H9 (cell line): ENCODE measurements around the gene PSMB9. TPM values are rescaled to one million over a fixed set of nuclear protein-coding genes. Genes with fewer than 3 reads are reported as not detected.

Experiments used
- DNase-seq: peaks from one replicate; pipeline ENCODE4 v3.0.0-alpha.2; 2017
- H2AFZ ChIP-seq: one replicate; pipeline ENCODE4 v1.6.1; 2013; ENCODE audit warnings: mild to moderate bottlenecking, low read length, control low read depth, moderate library complexity
- H2AK5ac ChIP-seq: 2 replicates; pipeline ENCODE4 v1.6.1; 2013; ENCODE audit warnings: low read length, control low read depth, mixed read lengths; ENCODE audit not compliant: insufficient read length
- H2BK120ac ChIP-seq: one replicate; pipeline ENCODE4 v1.6.1; 2013; ENCODE audit warnings: low read depth, mild to moderate bottlenecking, low read length, control low read depth, inconsistent platforms; ENCODE audit not compliant: poor library complexity, severe bottlenecking
- H2BK12ac ChIP-seq: 2 replicates; pipeline ENCODE4 v1.6.1; 2013; ENCODE audit warnings: low read length, control low read depth, mixed read lengths, low read depth; ENCODE audit not compliant: insufficient read length
- H2BK15ac ChIP-seq: 2 replicates; pipeline ENCODE4 v1.6.1; 2013; ENCODE audit warnings: low read depth, low read length, control low read depth
- H2BK20ac ChIP-seq: one replicate; pipeline ENCODE4 v1.6.1; 2013; ENCODE audit warnings: low read depth, mild to moderate bottlenecking, low read length, control low read depth, inconsistent platforms; ENCODE audit not compliant: poor library complexity, severe bottlenecking
- H2BK5ac ChIP-seq: 2 replicates; pipeline ENCODE4 v1.6.1; 2013; ENCODE audit warnings: low read length, control low read depth, mixed read lengths; ENCODE audit not compliant: insufficient read length
- H3K14ac ChIP-seq: 2 replicates; pipeline ENCODE4 v1.6.1; 2013; ENCODE audit warnings: low read length, control low read depth; ENCODE audit not compliant: insufficient read depth
- H3K18ac ChIP-seq: 2 replicates; pipeline ENCODE4 v1.6.1; 2013; ENCODE audit warnings: low read depth, mild to moderate bottlenecking, mixed read lengths, low read length, control low read depth; ENCODE audit not compliant: insufficient read length
- H3K23ac ChIP-seq: 2 replicates; pipeline ENCODE4 v1.6.1; 2013; ENCODE audit warnings: low read length, control low read depth, mixed read lengths, low read depth; ENCODE audit not compliant: insufficient read length
- H3K23me2 ChIP-seq: 2 replicates; pipeline ENCODE4 v1.6.1; 2013; ENCODE audit warnings: low read depth, mild to moderate bottlenecking, mixed read lengths, low read length, control low read depth; ENCODE audit not compliant: insufficient read length, poor library complexity, severe bottlenecking
- H3K27ac ChIP-seq: 2 replicates; pipeline ENCODE4 v1.5.1; 2013; ENCODE audit warnings: low read length, control low read depth, mixed read lengths, low read depth; ENCODE audit not compliant: insufficient read length
- H3K27me3 ChIP-seq: 2 replicates; pipeline ENCODE4 v1.6.1; 2013; ENCODE audit warnings: low read length, control low read depth, inconsistent platforms; ENCODE audit not compliant: insufficient read depth
- H3K4ac ChIP-seq: 2 replicates; pipeline ENCODE4 v1.6.1; 2013; ENCODE audit warnings: low read depth, mild to moderate bottlenecking, control low read depth, inconsistent platforms, low read length, moderate library complexity
- H3K4me1 ChIP-seq: 2 replicates; pipeline ENCODE4 v1.6.1; 2013; ENCODE audit warnings: low read length, control low read depth, inconsistent platforms; ENCODE audit not compliant: insufficient read depth
- H3K4me2 ChIP-seq: 2 replicates; pipeline ENCODE4 v1.6.1; 2013; ENCODE audit warnings: low read length, control low read depth, mixed read lengths; ENCODE audit not compliant: insufficient read length, insufficient read depth
- H3K56ac ChIP-seq: 2 replicates; pipeline ENCODE4 v1.6.1; 2013; ENCODE audit warnings: low read depth, mild to moderate bottlenecking, mixed read lengths, low read length, control low read depth; ENCODE audit not compliant: insufficient read length
- H3K79me1 ChIP-seq: 2 replicates; pipeline ENCODE4 v1.6.1; 2013; ENCODE audit warnings: low read depth, mild to moderate bottlenecking, moderate library complexity, low read length, control low read depth, inconsistent platforms; ENCODE audit not compliant: insufficient read depth, poor library complexity, severe bottlenecking
- H3K79me2 ChIP-seq: 2 replicates; pipeline ENCODE4 v1.6.1; 2013; ENCODE audit warnings: low read length, control low read depth, inconsistent platforms; ENCODE audit not compliant: insufficient read depth
- H3K9ac ChIP-seq: 2 replicates; pipeline ENCODE4 v1.6.1; 2013; ENCODE audit warnings: low read length, control low read depth, mixed read lengths; ENCODE audit not compliant: insufficient read length; ENCODE audit errors: extremely low read depth
- H3K9me3 ChIP-seq: one replicate; pipeline ENCODE4 v1.6.1; 2013; ENCODE audit warnings: low read depth, low read length, inconsistent platforms; ENCODE audit not compliant: control insufficient read depth
- H3T11ph ChIP-seq: one replicate; pipeline ENCODE4 v1.6.1; 2013; ENCODE audit warnings: mild to moderate bottlenecking, low read length, control low read depth, inconsistent platforms
- H4K20me1 ChIP-seq: one replicate; pipeline ENCODE4 v1.6.1; 2013; ENCODE audit not compliant: control insufficient read depth, insufficient read length, insufficient read depth
- H4K5ac ChIP-seq: 2 replicates; pipeline ENCODE4 v1.6.1; 2013; ENCODE audit warnings: low read depth, mild to moderate bottlenecking, mixed read lengths, low read length, control low read depth; ENCODE audit not compliant: insufficient read length
- H4K8ac ChIP-seq: replicated peaks from 2 replicates; pipeline ENCODE4 v1.6.1; 2013; ENCODE audit warnings: low read length, control low read depth, mixed read lengths, low read depth; ENCODE audit not compliant: insufficient read length
- H4K91ac ChIP-seq: 2 replicates; pipeline ENCODE4 v1.6.1; 2013; ENCODE audit warnings: low read depth, mild to moderate bottlenecking, moderate library complexity, mixed read lengths, low read length, control low read depth; ENCODE audit not compliant: insufficient read length
- H3K27ac Mint-ChIP-seq, 3 experiments: 2 replicates in 2 of 3; 3 replicates in 1 of 3; pipeline ENCODE4 v1.8.0; 2020 to 2021; ENCODE audit warnings: mixed read lengths in 3 of 3, mild to moderate bottlenecking in 1 of 3, moderate library complexity in 1 of 3
- H3K27me3 Mint-ChIP-seq: 2 replicates; pipeline ENCODE4 v1.8.0; 2021; ENCODE audit warnings: low read depth, mild to moderate bottlenecking, moderate library complexity, mixed read lengths
- H3K36me3 Mint-ChIP-seq, 3 experiments: 2 replicates in 2 of 3; 3 replicates in 1 of 3; pipeline ENCODE4 v1.8.0; 2020 to 2021; ENCODE audit warnings: low read depth in 3 of 3, mixed read lengths in 3 of 3; ENCODE audit not compliant: insufficient read depth in 1 of 3
- H3K4me1 Mint-ChIP-seq, 2 experiments: 2 replicates each; pipeline ENCODE4 v1.8.0; 2020; ENCODE audit warnings: mixed read lengths in 2 of 2
- H3K4me3 Mint-ChIP-seq, 2 experiments: 2 replicates in 1 of 2; 3 replicates in 1 of 2; pipeline ENCODE4 v1.8.0; 2020 to 2021; ENCODE audit warnings: mild to moderate bottlenecking in 2 of 2, mixed read lengths in 2 of 2, moderate library complexity in 1 of 2
- H3K9me3 Mint-ChIP-seq, 2 experiments: 2 replicates in 1 of 2; 3 replicates in 1 of 2; pipeline ENCODE4 v1.8.0; 2020; ENCODE audit warnings: mild to moderate bottlenecking in 2 of 2, mixed read lengths in 2 of 2, moderate library complexity in 1 of 2
- WGBS: extraction: QIAGEN DNeasy Blood & Tissue Kit; methylation state at CpG from one replicate; pipeline ENCODE4 v1.1.7; 2013; ENCODE audit warnings: missing lambda C conversion rate, low lambda C conversion rate, mixed read lengths; ENCODE audit not compliant: insufficient read length; ENCODE audit errors: extremely low coverage; 5-methylcytosine and 5-hydroxymethylcytosine counted together
- total RNA-seq: library from RNA; stranded (reverse); gene quantifications from 2 replicates; pipeline ENCODE4 v1.2.1, GENCODE V29; 2021
- TF ChIP-seq, protein P1 (sequence below): fragments of 200-600 bp; sonication (generic); conservative IDR thresholded peaks from 3 replicates; pipeline ENCODE4 v1.8.0; 2021; ENCODE audit warnings: antibody characterized with exemption, mild to moderate bottlenecking

PSMB9 gene
- total RNA-seq, 1 experiment from 2014 or later = 3.5 TPM

DNA sequence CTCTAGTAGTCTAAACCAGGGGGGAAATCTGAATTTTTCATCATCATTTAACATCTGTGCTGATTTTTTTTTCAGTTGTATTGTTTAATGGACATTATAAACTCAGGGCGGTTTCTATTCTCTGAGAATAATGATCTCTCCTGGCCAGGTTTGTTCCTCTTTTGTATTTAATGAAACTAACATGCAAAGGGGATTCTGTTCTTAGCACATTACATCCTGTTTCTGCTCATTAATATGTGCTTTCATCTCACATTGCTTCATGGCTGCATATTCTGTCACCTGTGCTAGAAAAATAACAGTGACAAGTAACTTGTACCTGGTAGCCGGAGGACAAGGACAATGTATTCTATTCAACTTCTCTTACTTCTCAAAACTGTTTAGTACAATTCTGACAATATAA is 38.0 kb upstream of the PSMB9 start:
- H3K27me3 Mint-ChIP-seq = peaks cover 23% of the 10 kb centered on the region

More for the DNA sequence above, 38.0 kb upstream of the PSMB9 start:
- H3K9me3 ChIP-seq = no peaks in the 10 kb centered on the region
- no peak overlapping the region for H4K5ac ChIP-seq
- no peaks in the 10 kb centered on the region for H4K20me1 ChIP-seq
- no peak overlapping the region for H4K91ac ChIP-seq
- H2BK12ac ChIP-seq = no peak overlapping the region
- Mint-ChIP-seq H3K4me3 (no peak overlapping the region), H3K4me1 (peaks cover 0 to 9% of the 10 kb centered on the region in 2 experiments; a peak in 2 of 4 replicates), H3K27ac (no peak overlapping the region), H3K36me3 (no peaks in the 10 kb centered on the region), H3K9me3 (no peaks in the 10 kb centered on the region)
- no peak overlapping the region for H2BK120ac ChIP-seq
- no peak overlapping the region for H3K14ac ChIP-seq
- no peak overlapping the region for H3K56ac ChIP-seq
- no peak overlapping the region for H3T11ph ChIP-seq
- no peak overlapping the region for H3K27ac ChIP-seq
- no peaks in the 10 kb centered on the region for H3K23me2 ChIP-seq
- H3K9ac ChIP-seq = no peak overlapping the region
- H3K4me1 ChIP-seq = no peaks in the 10 kb centered on the region
- H3K4ac ChIP-seq = no peak overlapping the region
- H2BK20ac ChIP-seq = no peak overlapping the region
- TF ChIP-seq, protein P1, sequence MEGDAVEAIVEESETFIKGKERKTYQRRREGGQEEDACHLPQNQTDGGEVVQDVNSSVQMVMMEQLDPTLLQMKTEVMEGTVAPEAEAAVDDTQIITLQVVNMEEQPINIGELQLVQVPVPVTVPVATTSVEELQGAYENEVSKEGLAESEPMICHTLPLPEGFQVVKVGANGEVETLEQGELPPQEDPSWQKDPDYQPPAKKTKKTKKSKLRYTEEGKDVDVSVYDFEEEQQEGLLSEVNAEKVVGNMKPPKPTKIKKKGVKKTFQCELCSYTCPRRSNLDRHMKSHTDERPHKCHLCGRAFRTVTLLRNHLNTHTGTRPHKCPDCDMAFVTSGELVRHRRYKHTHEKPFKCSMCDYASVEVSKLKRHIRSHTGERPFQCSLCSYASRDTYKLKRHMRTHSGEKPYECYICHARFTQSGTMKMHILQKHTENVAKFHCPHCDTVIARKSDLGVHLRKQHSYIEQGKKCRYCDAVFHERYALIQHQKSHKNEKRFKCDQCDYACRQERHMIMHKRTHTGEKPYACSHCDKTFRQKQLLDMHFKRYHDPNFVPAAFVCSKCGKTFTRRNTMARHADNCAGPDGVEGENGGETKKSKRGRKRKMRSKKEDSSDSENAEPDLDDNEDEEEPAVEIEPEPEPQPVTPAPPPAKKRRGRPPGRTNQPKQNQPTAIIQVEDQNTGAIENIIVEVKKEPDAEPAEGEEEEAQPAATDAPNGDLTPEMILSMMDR = no peak
- H3K27me3 ChIP-seq = no peaks in the 10 kb centered on the region
- H3K23ac ChIP-seq = no peak overlapping the region
- H2AK5ac ChIP-seq = no peak overlapping the region
- H2BK15ac ChIP-seq = no peak overlapping the region
- DNase-seq = no peak
- no peak overlapping the region for H3K18ac ChIP-seq
- H3K79me2 ChIP-seq = no peaks in the 10 kb centered on the region
- H3K4me2 ChIP-seq = no peak overlapping the region
- no peak overlapping the region for H2AFZ ChIP-seq
- no peaks in the 10 kb centered on the region for H3K79me1 ChIP-seq
- no CpG with 5 or more reads among the region's 2 CpGs for WGBS
- H4K8ac ChIP-seq = no peak overlapping the region
- H2BK5ac ChIP-seq = no peak overlapping the region
